ENCODE results near the gene PADI1.
"Not testable (repeated sequence)": the region's sequence is repeated elsewhere in the genome, so short reads cannot be mapped to it uniquely, and the experiment has no call there.

Gene PADI1

GRCh38 chr1:17218939-17219338, 14.0 kb downstream of the PADI1 start:
- no peak for DNase-seq

- no peak for DNase-seq
These were observed 15.4 kb downstream of the PADI1 start for GRCh38 chr1:17220287-17220686.

DNA sequence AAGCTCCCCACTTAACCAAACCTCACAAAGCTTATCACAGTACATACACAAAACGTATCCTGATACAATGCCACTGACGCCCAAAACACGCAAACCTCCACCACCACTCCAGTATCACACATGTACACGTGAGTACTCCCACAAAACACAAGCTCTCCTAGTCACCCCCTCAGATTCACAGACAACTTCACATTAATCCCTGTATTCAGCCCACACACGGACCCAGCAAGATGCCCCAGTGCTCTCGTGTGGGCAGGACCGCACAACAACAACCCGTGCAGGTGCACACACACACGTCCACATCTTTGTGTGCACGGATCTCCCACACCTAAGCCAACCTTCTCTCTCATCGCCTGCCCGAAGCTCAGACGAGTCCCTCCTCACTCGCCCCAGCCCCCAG, 17.6 kb downstream of the PADI1 start:
- peak; percentile 4 for DNase-seq

GRCh38 chr1:17224434-17224833, 19.5 kb downstream of the PADI1 start:
- no peak for DNase-seq

DNA sequence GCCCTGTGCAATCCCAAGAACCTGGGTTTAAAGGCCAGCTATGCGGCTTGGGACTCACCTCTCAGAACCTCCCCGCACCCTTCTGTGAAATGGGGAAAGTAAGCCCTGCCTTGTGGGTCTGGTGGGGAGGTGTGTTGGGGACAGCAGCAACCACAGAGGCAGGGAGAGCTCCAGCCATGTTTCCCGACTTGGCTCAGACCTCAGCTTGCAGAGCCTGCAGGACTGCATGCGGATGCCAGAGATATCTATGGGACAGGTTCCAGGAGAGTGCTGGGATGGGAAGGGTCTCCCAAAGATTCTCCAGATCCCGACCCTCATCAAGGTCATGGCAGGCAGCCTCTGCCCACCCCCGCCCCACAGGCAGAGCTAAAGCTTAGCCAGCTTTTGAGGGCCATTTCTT, 20.2 kb downstream of the PADI1 start:
- no peak for DNase-seq

GRCh38 chr1:17227358-17227915, 22.5 kb downstream of the PADI1 start:
- DNase-seq: no peak

GRCh38 chr1:17228619-17229018, 23.7 kb downstream of the PADI1 start:
- DNase-seq: no peak

- DNase-seq: no peak
These were observed 24.5 kb downstream of the PADI1 start for GRCh38 chr1:17229379-17229778.

DNA sequence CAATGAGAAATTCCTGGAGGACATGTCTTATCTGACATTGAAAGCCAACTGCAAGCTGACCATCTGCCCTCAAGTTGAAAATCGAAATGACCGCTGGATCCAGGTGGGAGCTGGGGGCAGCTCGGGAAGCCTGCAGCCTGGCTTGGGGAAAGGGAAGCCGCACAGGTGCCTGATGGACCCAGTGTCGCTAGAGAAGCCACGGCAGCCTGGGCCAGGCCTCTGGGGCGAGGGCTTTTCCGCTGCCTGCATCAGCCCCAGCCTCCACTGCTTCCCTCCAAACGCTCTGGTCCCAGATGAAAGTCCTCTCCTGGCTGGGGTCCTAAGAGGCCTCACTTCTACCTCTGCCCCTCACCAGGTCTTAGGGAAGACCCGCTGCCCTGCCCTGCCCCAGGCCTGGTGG, 25.2 kb downstream of the PADI1 start:
- DNase-seq: no peak

GRCh38 chr1:17230671-17231310, 25.9 kb downstream of the PADI1 start:
- DNase-seq: no peak

DNA sequence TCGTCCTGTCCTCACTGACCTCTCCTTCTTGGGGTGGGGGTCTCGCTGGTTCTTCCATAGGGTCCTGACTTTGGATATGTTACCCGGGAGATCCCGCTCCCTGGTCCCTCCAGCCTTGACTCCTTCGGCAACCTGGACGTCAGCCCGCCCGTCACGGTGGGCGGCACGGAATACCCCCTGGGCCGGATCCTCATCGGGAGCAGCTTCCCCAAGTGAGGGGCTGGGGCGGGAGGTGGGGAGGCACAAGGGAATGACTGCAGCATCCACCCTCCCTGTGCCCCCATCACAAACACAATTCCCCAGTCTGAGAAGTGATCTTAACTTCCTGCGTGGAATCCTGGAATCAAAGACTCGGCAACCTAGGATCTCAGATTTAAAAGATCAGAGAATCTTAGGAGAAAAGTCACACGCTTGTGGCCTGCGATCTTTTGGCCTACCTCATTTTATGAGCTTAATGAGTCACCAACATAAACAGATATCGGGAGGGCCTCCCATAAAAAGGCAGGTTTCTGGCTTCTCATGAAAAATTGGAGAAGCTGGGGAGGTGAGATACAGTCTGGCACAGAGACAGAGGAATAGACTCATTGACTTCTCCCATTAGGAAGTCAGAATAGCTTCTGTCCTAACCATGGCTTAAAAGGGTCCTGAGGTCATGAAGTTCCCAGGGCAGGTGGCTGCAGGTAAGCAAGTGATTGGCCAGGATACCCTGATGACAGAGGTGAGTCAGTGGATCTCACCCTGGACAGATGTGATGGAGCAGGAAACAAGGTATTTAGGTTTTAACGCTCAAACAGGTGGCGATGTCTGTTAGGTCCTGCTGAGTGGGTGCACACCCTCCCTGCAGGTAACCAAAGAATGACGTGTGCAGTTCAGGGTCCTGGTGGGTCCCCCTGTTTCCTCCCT, 28.1 kb downstream of the PADI1 start:
- DNase-seq: no peak

GRCh38 chr1:17233675-17234320, 28.9 kb downstream of the PADI1 start:
- DNase-seq: no peak

GRCh38 chr1:17234405-17234804, 29.5 kb downstream of the PADI1 start:
- no peak for DNase-seq

- no peak for DNase-seq
These were observed 30.4 kb downstream of the PADI1 start for GRCh38 chr1:17235135-17235885.

DNA sequence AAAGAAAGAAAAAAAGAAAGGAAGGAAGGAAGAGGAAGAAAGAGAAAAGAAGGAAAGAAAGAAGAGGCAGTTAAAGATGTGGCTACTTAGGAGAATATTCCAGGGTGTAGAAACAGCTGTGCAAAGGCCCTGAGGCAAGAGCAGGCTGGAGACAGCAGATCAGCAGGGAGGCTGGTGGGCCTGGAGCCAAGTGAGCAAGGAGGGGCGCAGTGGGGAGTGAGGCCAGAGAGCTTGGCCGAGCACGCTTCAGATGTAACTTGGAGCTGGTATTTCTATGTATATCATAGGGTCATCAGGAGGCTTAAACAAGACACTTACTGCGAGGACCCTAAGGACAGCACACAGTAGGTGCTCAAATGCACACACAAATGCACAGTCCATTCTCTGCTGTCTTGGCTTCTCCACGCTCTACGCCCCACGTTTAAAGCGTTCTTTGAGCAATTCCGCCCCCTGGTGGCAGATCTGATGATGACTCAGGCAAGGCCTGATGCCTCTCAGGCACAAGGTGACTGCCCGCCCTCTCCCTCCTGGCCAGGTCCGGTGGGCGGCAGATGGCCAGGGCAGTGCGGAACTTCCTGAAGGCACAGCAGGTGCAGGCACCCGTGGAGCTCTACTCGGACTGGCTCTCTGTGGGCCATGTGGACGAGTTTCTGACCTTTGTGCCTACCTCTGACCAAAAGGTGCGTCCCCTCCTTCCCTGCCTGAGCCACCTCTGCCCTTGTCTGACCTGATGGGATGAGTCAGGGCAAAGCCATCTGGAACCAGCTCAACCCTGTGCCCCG, 32.0 kb downstream of the PADI1 start:
- DNase-seq: peak; percentile 78

- no peak for DNase-seq
These were observed 32.6 kb downstream of the PADI1 start for GRCh38 chr1:17237561-17237903.

- peak; percentile 74 for DNase-seq
These were observed 34.5 kb downstream of the PADI1 start for GRCh38 chr1:17239420-17239819.

GRCh38 chr1:17241011-17241779, 36.3 kb downstream of the PADI1 start:
- DNase-seq: not testable (repeated sequence)

- DNase-seq: not testable (repeated sequence)
These were observed 36.8 kb downstream of the PADI1 start for GRCh38 chr1:17241780-17242074.

DNA sequence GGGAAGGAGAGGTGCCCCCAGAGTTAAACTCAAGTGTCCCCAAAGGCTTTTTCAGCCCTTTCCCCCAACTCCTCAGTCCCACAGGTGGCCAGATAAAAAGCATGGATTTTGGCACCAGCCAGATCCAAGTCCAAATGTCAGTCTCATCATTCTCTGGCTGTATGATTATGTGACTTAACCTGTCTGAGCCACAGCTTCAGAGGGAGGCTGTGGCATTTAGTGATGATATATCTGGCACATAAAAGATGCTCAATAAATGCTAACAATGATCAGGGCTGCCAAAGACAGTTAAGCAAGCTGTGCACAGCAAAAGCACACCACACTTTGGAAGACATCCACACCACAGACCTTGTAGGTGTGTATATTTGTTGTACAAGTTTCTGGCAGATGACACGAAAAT, 38.3 kb downstream of the PADI1 start:
- no peak for DNase-seq
